ENCODE data around the gene HACL1.
"Not testable (repeated sequence)": the region's sequence is repeated elsewhere in the genome, so short reads cannot be mapped to it uniquely, and the experiment has no call there.

HACL1 gene

DNA sequence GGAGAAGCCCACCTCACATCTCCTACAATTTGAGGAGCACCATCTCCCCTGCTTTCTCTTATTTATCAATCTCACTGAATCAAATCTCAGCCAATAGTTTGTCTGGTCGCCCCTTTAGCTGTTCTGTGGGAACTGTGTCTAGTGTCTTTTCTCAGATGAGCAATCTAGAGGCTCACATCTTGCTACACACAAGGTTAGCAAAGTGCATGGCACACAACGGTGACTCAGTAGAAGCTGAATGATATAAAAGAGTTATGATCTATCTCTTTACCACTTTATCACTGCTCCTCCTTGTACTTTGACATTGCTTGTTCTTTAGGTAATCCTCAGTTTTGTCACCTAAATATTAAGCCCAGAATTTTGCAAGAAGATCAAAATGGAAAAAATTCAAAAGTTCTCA, 63.0 kb downstream of the HACL1 start:
- no peak overlapping the region for H3K4me3 ChIP-seq (replicated peaks; ENCODE audit: low read depth, low read length)
- H3K27me3 ChIP-seq (replicated peaks; ENCODE audit: control insufficient read depth, insufficient read depth, low read length): no peaks in the 10 kb centered on the region; the same call in 1 of the 2 replicates
- DNase-seq (ENCODE audit: extremely low read depth, insufficient read length): no peak

GRCh38 chr3:15536856-15537255, 64.5 kb downstream of the HACL1 start:
- no peak overlapping the region for H3K4me3 ChIP-seq (replicated peaks; ENCODE audit: low read depth, low read length)
- DNase-seq (ENCODE audit: extremely low read depth, insufficient read length): no peak
- H3K27me3 ChIP-seq (replicated peaks; ENCODE audit: control insufficient read depth, insufficient read depth, low read length): no peaks in the 10 kb centered on the region; the same call in 1 of the 2 replicates
- no peak for TF ChIP-seq CTCF (IDR thresholded peaks at IDR 0.05; ENCODE audit: insufficient read depth, low read length, poor library complexity, severe bottlenecking)
- no peaks in the 10 kb centered on the region for H3K36me3 ChIP-seq (ENCODE audit: control insufficient read depth, insufficient read depth, low read length)

More for the DNA sequence above, 63.0 kb downstream of the HACL1 start:
- no peaks in the 10 kb centered on the region for H3K36me3 ChIP-seq (ENCODE audit: control insufficient read depth, insufficient read depth, low read length)
- no peak for TF ChIP-seq CTCF (IDR thresholded peaks at IDR 0.05; ENCODE audit: insufficient read depth, low read length, poor library complexity, severe bottlenecking)

- Histone ChIP-seq H3K27me3 (replicated peaks; ENCODE audit: control insufficient read depth, insufficient read depth, low read length) (no peaks in the 10 kb centered on the region; the same call in 1 of the 2 replicates), H3K36me3 (ENCODE audit: control insufficient read depth, insufficient read depth, low read length) (no peaks in the 10 kb centered on the region), H3K4me3 (replicated peaks; ENCODE audit: low read depth, low read length) (no peak overlapping the region)
- TF ChIP-seq CTCF (IDR thresholded peaks at IDR 0.05; ENCODE audit: insufficient read depth, low read length, poor library complexity, severe bottlenecking): no peak
- no peak for DNase-seq (ENCODE audit: extremely low read depth, insufficient read length)
Observed at GRCh38 chr3:15535732-15536131, 65.6 kb downstream of the HACL1 start.

DNA sequence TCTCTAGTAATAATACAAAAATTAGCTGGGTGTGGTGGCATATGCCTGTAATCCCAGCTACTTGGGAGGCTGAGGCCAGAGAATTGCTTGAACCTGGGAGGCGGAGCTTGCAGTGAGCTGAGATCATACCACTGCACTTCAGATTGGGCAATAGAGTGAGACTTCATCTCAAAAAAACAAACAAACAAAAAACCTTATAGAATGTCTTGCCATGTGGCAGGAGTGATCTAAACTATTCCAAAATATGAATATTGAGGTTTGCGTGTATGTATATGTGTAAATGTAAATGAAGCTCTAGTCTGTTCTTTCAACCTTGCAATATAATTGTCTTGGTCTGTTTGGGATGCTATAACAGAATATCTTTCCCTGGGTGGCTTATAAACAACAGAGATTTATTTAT, 68.8 kb downstream of the HACL1 start:
- DNase-seq (ENCODE audit: extremely low read depth, insufficient read length); H3K27me3 ChIP-seq (replicated peaks; ENCODE audit: control insufficient read depth, insufficient read depth, low read length); H3K36me3 ChIP-seq (ENCODE audit: control insufficient read depth, insufficient read depth, low read length); H3K4me3 ChIP-seq (replicated peaks; ENCODE audit: low read depth, low read length): not testable (repeated sequence)

- DNase-seq (ENCODE audit: extremely low read depth, insufficient read length): no peak
- Histone ChIP-seq H3K36me3 (ENCODE audit: control insufficient read depth, insufficient read depth, low read length) (no peaks in the 10 kb centered on the region), H3K27me3 (replicated peaks; ENCODE audit: control insufficient read depth, insufficient read depth, low read length) (no peaks in the 10 kb centered on the region), H3K4me3 (replicated peaks; ENCODE audit: low read depth, low read length) (no peak overlapping the region)
- no peak for TF ChIP-seq CTCF (IDR thresholded peaks at IDR 0.05; ENCODE audit: insufficient read depth, low read length, poor library complexity, severe bottlenecking)
Observed at GRCh38 chr3:15531346-15531745, 70.0 kb downstream of the HACL1 start.

DNA sequence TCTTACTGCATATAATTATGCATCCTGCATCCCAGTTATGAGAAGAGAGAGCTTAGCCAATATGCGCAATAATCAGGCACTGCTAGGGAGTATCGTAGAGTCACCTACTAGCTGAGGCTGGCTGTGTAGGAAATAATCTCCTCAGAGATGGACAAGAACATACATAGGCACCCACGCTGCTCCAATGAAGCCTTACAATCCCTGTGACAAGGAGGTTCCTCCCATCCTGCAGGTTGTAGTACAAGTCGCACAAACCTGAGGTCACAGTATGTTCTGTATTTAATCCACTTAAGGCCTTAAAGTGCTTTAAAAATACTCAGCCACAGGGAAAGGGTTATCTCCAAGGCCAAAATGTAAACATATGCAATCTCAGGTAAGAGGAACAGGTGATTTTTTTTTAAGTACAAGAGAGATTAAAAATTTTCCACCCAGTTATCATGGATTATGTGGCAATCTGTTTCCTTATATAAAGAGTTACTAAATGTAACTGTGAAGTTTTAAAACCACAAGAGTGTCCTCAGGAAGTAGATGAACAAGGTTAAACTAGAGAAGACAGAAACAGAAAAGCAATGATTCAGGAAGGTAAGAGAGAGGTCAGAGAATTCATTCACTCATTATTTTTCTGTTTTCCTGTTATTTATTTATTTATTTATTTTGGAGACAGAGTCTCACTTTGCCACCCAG, 72.4 kb downstream of the HACL1 start:
- Histone ChIP-seq H3K27me3 (replicated peaks; ENCODE audit: control insufficient read depth, insufficient read depth, low read length) (no peaks in the 10 kb centered on the region), H3K36me3 (ENCODE audit: control insufficient read depth, insufficient read depth, low read length) (no peaks in the 10 kb centered on the region), H3K4me3 (replicated peaks; ENCODE audit: low read depth, low read length) (no peak overlapping the region)
- DNase-seq (ENCODE audit: extremely low read depth, insufficient read length): no peak
- TF ChIP-seq CTCF (IDR thresholded peaks at IDR 0.05; ENCODE audit: insufficient read depth, low read length, poor library complexity, severe bottlenecking): no peak
